Endothelial cell of hepatic sinusoid (primary cell): ENCODE data around the gene CXXC5.

Source experiments
- in situ Hi-C: cut with HindIII; loops from 2 replicates; pipeline ENCODE4 v1.10.0; 2017; ENCODE audit warnings: low sequenced_read_pairs

CXXC5 gene

DNA sequence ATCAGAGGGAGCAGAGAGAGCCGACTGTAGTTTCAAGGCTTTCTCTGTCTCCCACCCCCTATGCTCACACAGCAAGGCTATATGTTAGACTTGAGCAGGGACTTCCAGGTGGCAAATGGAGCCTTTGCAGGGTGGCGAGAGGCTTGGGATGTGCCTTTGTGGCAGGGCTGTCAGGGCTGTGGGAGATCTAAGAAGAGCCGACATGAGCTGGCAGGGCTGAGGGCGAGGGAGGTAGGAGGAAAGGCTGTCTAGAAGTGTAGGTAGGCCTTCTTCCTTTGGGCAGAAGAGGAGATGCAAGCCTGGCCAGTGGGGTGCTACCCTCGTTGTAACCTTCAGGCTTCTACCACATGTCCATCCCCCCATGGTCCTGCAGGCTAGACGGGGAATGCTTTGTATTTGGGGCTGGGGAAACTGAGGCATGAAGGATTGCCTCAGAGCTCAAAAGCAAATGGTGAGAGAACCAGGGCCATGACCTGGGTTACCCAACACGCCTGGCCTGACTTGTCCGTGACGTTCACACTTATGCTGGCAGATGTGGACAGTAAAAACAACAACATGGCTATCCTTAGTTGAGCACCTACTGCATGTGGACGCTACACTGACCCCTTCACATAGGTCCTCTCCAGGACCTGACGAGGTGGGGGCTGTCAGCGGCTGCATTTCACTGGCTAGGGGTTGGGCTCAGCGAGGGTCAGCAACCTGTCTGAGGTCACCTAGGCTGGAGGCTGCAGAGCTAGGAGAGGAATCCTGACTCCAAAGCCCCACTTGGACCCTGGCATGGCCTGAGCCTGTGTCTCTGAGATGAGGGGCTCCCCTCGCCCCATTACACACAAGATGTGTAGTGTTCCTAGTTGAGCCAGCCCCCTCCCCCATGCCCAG lies 15.3 kb downstream of the CXXC5 start:
- in situ Hi-C loops: no loop called here

DNA sequence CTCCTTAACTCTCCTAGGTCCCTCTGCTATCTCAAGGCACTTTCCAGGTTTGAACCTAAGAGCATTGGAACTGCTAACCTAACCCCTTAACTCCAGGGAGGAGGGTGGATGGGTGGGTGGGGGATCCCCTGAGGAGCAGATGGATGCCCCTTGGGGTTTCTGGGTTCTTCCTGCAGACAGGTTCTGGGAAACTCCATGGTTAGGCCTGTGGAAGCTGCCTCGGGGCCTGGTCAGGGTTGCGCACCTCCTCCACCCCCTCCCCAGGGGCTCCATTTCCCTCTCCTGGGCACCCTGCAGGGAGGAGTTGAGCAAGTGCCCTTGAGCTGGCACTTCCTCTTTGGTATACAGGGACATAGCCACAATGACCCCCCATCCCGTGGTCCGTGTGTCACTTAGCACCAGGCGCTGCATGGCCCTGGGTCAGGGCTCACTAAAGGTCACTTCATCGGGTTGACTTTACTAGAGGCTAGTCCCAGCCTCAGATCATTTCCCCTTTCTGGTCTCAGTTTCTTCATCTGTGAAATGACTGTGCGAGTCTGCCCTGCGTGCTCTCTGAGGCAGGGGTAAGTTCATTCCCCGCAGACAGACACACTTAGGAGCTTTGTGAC lies 16.0 kb downstream of the CXXC5 start:
- in situ Hi-C loops: no loop called here

GRCh38 chr5:139664727-139665351 lies 16.7 kb downstream of the CXXC5 start:
- in situ Hi-C loops: no loop called here

DNA sequence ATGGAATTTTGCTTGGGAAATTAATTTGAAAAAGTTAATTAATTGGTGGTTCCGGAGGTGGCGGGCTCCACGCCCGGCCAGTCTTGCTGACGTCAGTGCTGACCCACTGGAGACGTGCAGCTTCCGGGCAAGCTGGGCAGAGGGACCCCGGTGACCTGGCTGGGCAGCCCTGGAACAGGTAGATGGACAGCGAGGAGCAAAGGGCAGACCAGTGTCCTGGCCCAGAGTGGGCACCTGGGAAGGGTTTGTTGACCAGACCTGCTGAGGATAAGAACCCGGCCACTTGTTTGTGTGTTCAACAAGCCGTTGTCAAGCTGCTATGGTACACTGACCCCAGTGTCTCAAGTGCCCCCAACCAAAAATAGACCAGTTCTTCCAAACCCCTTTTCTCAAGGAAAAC lies 17.5 kb downstream of the CXXC5 start:
- in situ Hi-C loops: no loop called here

- in situ Hi-C loops: no loop called here
Observed at GRCh38 chr5:139666551-139666950, 18.4 kb downstream of the CXXC5 start.

- in situ Hi-C loops: no loop called here
Observed at GRCh38 chr5:139667001-139667729, 19.0 kb downstream of the CXXC5 start.

DNA sequence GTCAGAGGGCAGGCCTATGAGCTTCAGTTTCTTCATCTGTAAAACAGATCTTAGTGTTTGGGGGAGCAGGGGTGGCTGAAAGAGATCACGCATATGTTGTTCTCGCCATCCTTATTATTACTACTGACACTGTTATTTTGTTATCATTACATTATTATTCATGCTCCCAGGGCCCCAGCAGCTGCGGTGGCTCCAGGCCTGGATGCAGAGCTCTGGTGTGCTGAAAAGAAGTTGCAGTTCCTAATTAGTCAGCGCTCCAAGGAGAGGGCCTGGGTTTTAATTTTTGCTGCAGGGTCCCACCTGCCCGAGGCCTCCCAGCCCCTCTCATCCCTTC lies 19.5 kb downstream of the CXXC5 start:
- in situ Hi-C loops: no loop called here

GRCh38 chr5:139668064-139668880 lies 20.1 kb downstream of the CXXC5 start:
- in situ Hi-C loops: no loop called here

- in situ Hi-C loops: no loop called here
Observed at GRCh38 chr5:139668924-139669661, 20.9 kb downstream of the CXXC5 start.

DNA sequence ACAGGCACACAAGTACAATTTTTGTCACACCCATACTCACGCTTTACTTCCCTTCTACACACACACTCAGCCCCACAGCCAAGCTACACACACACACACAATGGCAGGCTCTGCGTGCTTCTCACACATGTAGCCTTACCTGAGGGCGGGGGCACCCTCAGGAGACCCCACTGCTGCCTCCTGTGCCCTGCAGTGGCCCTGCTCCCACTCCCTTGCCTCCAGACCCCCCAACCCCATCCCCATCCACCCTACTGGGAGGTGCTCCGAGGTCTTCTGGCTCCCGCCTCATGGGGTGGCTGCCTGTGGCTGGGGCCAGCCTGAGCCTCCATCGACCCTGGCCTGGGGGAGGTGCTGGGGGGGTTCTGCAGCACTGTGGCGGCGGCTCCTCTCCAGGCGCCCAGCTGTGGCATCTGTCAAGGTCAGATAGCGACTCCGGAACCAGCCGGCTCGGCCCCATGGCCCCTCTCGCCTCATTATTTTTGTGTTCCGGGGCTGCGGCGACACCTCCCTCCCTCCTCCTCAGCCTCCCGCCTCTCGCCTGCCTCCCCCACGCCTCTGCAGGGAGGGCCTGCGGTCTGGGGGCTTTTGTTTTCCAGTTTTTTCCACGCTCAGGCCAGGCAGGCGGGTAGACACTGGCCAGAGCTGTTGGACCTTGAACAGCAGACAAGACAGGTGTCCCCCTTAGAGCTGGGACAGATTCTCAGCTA lies 21.7 kb downstream of the CXXC5 start:
- in situ Hi-C loops: no loop called here

GRCh38 chr5:139670369-139671095 lies 22.4 kb downstream of the CXXC5 start:
- in situ Hi-C loops: no loop called here

- in situ Hi-C loops: no loop called here
Observed at GRCh38 chr5:139671096-139671841, 23.1 kb downstream of the CXXC5 start.

GRCh38 chr5:139675213-139675612 lies 27.1 kb downstream of the CXXC5 start:
- in situ Hi-C loops: no loop called here

DNA sequence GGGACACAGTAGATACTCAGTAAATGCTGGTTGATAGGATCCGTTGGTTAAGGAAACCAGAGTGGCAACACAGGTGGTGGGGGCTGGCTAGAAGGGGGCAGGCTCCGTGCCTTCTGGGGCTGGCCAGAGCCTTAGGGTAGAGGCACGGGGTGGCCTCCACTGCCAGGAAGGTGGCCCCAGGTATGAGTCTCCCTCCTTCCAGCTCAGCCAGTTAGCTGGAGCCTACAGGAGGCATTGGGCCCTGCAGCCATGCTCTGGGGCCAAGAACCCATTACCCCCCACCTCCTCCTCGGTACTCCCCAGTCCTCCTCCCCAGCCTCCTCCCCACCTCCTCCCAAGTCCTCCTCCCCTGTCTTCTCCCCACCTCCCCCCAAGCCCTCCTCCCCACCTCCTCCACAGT lies 27.7 kb downstream of the CXXC5 start:
- in situ Hi-C loops: no loop called here

- in situ Hi-C loops: no loop called here
Observed at GRCh38 chr5:139676406-139676805, 28.3 kb downstream of the CXXC5 start.

DNA sequence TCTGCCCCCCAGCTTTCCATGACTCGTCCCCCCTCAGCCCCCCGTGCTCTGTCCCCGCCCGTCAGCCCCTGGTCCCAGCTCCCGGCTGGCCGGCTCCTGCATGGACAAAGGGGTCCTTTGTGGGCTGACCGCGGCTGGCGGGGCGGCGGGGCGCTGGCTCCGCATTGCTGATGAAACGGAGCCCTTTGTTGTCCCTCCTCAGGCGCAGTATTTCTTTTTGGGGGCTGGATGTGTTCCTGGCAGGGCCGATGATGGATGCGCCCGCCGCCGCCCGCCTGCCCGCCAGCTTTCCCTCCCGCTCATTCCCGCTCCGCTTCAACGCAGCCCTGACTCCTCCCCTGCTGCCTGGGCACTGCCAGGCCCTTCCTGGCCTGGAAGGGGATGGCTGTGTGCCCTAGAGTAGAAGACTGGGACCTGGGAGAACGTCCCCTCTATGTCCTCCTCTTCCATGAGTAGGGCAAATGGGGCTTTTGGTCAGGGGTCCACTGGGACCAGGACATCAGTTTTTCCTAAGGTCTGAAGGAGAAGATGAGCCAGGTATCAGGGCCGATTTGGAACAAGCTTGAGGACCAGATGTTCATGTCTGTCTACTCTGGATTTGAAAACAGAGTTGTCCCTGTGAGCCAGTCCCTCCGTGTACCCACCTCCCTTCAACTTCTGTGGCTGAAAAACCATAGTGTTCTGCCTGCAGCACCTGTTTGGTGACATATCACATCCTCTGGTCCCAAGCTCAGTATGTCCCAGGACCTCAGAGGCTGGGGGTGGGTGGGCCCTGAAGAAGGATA lies 29.0 kb downstream of the CXXC5 start:
- in situ Hi-C loops: no loop called here
